Measurements from ENCODE around the gene RIPOR2. TPM values are rescaled to one million over a fixed set of nuclear protein-coding genes. Genes with fewer than 3 reads are reported as not detected.
"Not testable (repeated sequence)": the region's sequence is repeated elsewhere in the genome, so short reads cannot be mapped to it uniquely, and the experiment has no call there.

The RIPOR2 gene
- total and polyA plus RNA-seq, 2 of the 13 experiments (the other 11 are each of a cell fraction or from before 2014, with no cell fraction given), result 0.02 to 0.05 TPM

DNA sequence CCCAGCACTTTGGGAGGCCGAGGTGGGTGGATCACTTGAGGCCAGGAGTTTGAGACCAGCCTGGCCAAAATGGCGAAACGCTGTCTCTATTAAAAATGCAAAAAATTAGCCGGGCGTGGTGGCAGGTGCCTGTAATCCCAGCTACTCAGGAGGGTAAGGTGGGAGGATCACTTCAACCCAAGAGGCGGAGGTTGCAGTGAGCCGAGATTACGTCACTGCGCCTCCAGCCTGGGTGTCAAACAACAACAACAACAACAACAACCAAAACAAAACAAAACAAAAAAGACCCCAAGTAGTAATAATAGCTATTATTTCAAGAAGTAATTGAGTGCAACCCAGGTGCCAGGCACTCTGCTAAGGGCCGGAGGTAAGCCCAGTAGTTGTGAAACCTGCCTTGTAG, 21.7 kb downstream of the RIPOR2 start:
- BruUV-seq (replicated peaks); intact Hi-C loops (cut with micrococcal nuclease; ENCODE audit: unreplicated experiment); ATAC-seq; H3K4me3 ChIP-seq (replicated peaks in 1 of 3; ENCODE audit: insufficient read depth in 1 of 3, low read depth in 2 of 3, low read length in 3 of 3); CTCF ChIA-PET (ENCODE audit: low intra/inter-chr PET ratio, low total read pairs); H3K27ac ChIP-seq (ENCODE audit: extremely low read length, insufficient read depth, low read length); H3K79me2 ChIP-seq (ENCODE audit: insufficient read depth, low read length); H3K36me3 ChIP-seq (replicated peaks in 1 of 2; ENCODE audit: control insufficient read depth in 1 of 2, insufficient read depth in 2 of 2, low read length in 2 of 2); POLR2A ChIA-PET; DNase-seq (ENCODE audit: low spot score); H3K9me3 ChIP-seq (ENCODE audit: low read length); in situ Hi-C loops (cut with HindIII; ENCODE audit: extremely low pct_ligation_motif_present, low pct_unique_long_range_greater_than_20kb); FAIRE-seq; H3K9ac ChIP-seq (ENCODE audit: insufficient read depth, low read depth, low read length); H3K4me1 ChIP-seq (ENCODE audit: insufficient read depth, low read length); H4K20me1 ChIP-seq (ENCODE audit: insufficient read depth, low read length); H3K4me2 ChIP-seq (ENCODE audit: low read depth, low read length); H2AFZ ChIP-seq (ENCODE audit: low read length); TF ChIP-seq ATF7, CREB1 (CRISPR knock-in tag; IDR thresholded peaks at IDR 0.05): not testable (repeated sequence)
- WGBS (ENCODE audit: low lambda C conversion rate), result 30% methylated on average over 10 of the region's 10 CpGs
- TF ChIP-seq ATF7 (IDR thresholded peaks at IDR 0.05) (peak; percentile 71), CREB1 (IDR thresholded peaks at IDR 0.05) (peak; percentile 63)
- H3K27me3 ChIP-seq (ENCODE audit: control insufficient read depth in 1 of 2, insufficient read depth in 2 of 2, low read length in 2 of 2), result peaks cover 14 to 67% of the 10 kb centered on the region in 2 experiments

DNA sequence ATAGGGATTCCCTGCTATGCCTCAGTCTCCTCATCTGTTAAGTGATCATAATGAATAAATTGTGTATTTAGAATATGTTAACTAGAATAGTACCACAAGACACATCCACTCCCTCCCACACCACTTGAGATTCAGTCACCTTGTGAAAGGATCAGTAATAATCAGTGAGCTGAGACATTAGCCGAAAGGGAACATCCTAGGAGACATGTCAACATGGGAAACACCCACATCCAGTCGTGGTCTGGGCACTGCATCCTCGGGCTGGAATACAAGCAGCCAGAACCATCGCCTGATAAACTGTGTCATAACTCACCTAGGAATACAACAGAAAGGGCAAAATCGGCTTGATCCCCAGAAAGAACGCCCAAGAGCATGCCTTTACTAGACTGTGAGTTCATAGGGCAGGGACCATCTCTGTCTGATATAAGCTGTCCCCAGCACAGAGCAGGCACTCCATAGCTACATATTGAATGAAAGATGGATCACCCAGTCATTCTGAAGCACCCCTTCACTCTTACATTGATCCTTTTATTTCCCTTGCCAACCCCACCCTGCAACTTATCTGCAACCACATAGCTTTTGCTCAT, 23.9 kb downstream of the RIPOR2 start:
- Histone ChIP-seq H3K36me3 (replicated peaks in 1 of 2; ENCODE audit: control insufficient read depth in 1 of 2, insufficient read depth in 2 of 2, low read length in 2 of 2) (no peaks in the 10 kb centered on the region), H3K27ac (ENCODE audit: extremely low read length, insufficient read depth, low read length) (no peak overlapping the region), H3K9me3 (ENCODE audit: low read length) (no peaks in the 10 kb centered on the region), H3K4me1 (ENCODE audit: insufficient read depth, low read length) (peaks cover 9% of the 10 kb centered on the region), H3K9ac (ENCODE audit: insufficient read depth, low read depth, low read length) (no peak overlapping the region), H4K20me1 (ENCODE audit: insufficient read depth, low read length) (no peaks in the 10 kb centered on the region), H2AFZ (ENCODE audit: low read length) (no peak overlapping the region), H3K4me2 (ENCODE audit: low read depth, low read length) (no peak overlapping the region), H3K79me2 (ENCODE audit: insufficient read depth, low read length) (no peaks in the 10 kb centered on the region), H3K4me3 (replicated peaks in 1 of 3; ENCODE audit: insufficient read depth in 1 of 3, low read depth in 2 of 3, low read length in 3 of 3) (no peak overlapping the region), H3K27me3 (ENCODE audit: control insufficient read depth in 1 of 2, insufficient read depth in 2 of 2, low read length in 2 of 2) (peaks cover 13 to 83% of the 10 kb centered on the region in 2 experiments)
- FAIRE-seq, result no peak
- no peak for TF ChIP-seq CBX2 (IDR thresholded peaks at IDR 0.05; ENCODE audit: low read depth, low read length)
- TF ChIP-seq CBX2 (CRISPR knock-in tag; IDR thresholded peaks at IDR 0.05; ENCODE audit: low read depth), result no peak
- no peak for TF ChIP-seq ZNF564 (CRISPR knock-in tag; IDR thresholded peaks at IDR 0.05)
- TF ChIP-seq GTF2F1 (IDR thresholded peaks at IDR 0.05; ENCODE audit: low read length), result no peak
- no peak for TF ChIP-seq ZNF512 (CRISPR knock-in tag; IDR thresholded peaks at IDR 0.05)
- TF ChIP-seq ZNF225 (CRISPR knock-in tag; IDR thresholded peaks at IDR 0.05), result no peak
- TF ChIP-seq BRD4 (CRISPR knock-in tag; IDR thresholded peaks at IDR 0.05), result no peak
- 16% methylated on average over 6 of the region's 6 CpGs for WGBS (ENCODE audit: low lambda C conversion rate)
- in situ Hi-C loops (cut with HindIII; ENCODE audit: extremely low pct_ligation_motif_present, low pct_unique_long_range_greater_than_20kb), result no loop called here
- CTCF ChIA-PET (ENCODE audit: low intra/inter-chr PET ratio, low total read pairs), result no interaction called here
- POLR2A ChIA-PET, result no interaction called here
- no peak for ATAC-seq
- intact Hi-C loops (cut with micrococcal nuclease; ENCODE audit: unreplicated experiment), result no loop called here
- no TSS peak for BruUV-seq (replicated peaks)
- no peak for DNase-seq (ENCODE audit: low spot score)
